Measurements from ENCODE around the gene ADGRF1. TPM values are rescaled to one million over a fixed set of nuclear protein-coding genes. Genes with fewer than 3 reads are reported as not detected.

The ADGRF1 gene
- total and polyA plus RNA-seq, 11 donors: 0.23 TPM; not detected in 10

- 70 to 75% (median 72%) methylated on average over 4 of the region's 4 CpGs for WGBS, 4 donors
- ATAC-seq (peak in 1 of 4 donors; percentile 35), DNase-seq (no peak)
- Histone ChIP-seq H3K36me3 (no peaks in the 10 kb centered on the region), H3K4me3 (no peak overlapping the region), H3K9me3 (no peaks in the 10 kb centered on the region), H3K27ac (peak overlapping the region in 9 of 12 donors; percentile 2 to 76 (median 46)), H3K27me3 (peaks cover 0 to 9% (median 0%) of the 10 kb centered on the region in 9 donors), H3K4me1 (peaks cover 0 to 24% (median 1%) of the 10 kb centered on the region in 12 donors)
- TF ChIP-seq POLR2A (IDR thresholded peaks at IDR 0.05) (no peak), CTCF (IDR thresholded peaks at IDR 0.05) (no peak)
- intact Hi-C loops (cut with DNase I): loop anchor here in 1 of 10 donors (5.0 kb wide), 1 partner anchor 172 kb away; no protein-coding TSS in a partner anchor
These were observed 33.0 kb upstream of the ADGRF1 start for GRCh38 chr6:47075168-47075567.

- H3K36me3 ChIP-seq: no peaks in the 10 kb centered on the region
- no peak overlapping the region for H3K27ac ChIP-seq
- no peaks in the 10 kb centered on the region for H3K9me3 ChIP-seq
- H3K27me3 ChIP-seq: peaks cover 0 to under 1% (median 0%) of the 10 kb centered on the region in 9 donors
- no peak overlapping the region for H3K4me3 ChIP-seq
- DNase-seq (no peak), ATAC-seq (no peak)
- 76 to 82% (median 81%) methylated on average over 5 of the region's 5 CpGs for WGBS, 4 donors
- intact Hi-C loops (cut with DNase I): no loop called here
- H3K4me1 ChIP-seq: peaks cover 0 to 24% (median 1%) of the 10 kb centered on the region in 12 donors
- TF ChIP-seq POLR2A (IDR thresholded peaks at IDR 0.05) (no peak), CTCF (IDR thresholded peaks at IDR 0.05) (peak in 1 of 12 donors; percentile 9)
These were observed 31.3 kb upstream of the ADGRF1 start for GRCh38 chr6:47073125-47074110.

DNA sequence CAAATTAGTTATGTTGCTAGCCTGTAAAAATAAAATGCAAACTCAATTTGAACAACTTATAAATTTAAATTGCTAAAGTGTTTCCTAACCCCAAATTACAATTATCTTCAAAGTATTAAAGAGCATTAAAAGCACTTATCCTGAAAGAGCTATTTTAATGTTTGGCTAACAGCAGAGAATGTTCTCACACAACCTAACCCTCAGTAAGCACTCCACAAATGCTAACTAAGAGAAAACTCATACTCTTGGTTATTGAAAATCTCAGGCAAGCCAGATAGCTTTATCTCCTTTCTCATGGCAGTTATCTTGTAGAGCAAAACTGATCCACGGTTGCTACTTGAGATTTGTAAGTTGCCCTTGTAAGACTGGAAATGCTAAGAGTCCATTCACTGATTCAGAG, 30.5 kb upstream of the ADGRF1 start:
- ATAC-seq: no peak
- intact Hi-C loops (cut with DNase I): no loop called here
- no peak overlapping the region for H3K27ac ChIP-seq

More for the DNA sequence above, 30.5 kb upstream of the ADGRF1 start:
- no peaks in the 10 kb centered on the region for H3K27me3 ChIP-seq
- TF ChIP-seq POLR2A (IDR thresholded peaks at IDR 0.05) (no peak), CTCF (IDR thresholded peaks at IDR 0.05) (no peak)
- H3K9me3 ChIP-seq: no peaks in the 10 kb centered on the region
- H3K4me1 ChIP-seq: peaks cover 0 to 24% (median 1%) of the 10 kb centered on the region in 12 donors
- H3K4me3 ChIP-seq: no peak overlapping the region
- H3K36me3 ChIP-seq: no peaks in the 10 kb centered on the region
- 0 to 15% (median 6%) methylated on average over 1 of the region's 1 CpG for WGBS, 4 donors
- no peak for DNase-seq
